GM19023 (cell line): ENCODE data around the gene UGT2B17.

Experiments used
- ATAC-seq: cut with Tn5 transposase; IDR thresholded peaks from one replicate; pipeline ENCODE4 v1.9.1; 2021; ENCODE audit warnings: mild to moderate bottlenecking, moderate library complexity; ENCODE audit not compliant: unreplicated experiment

Gene UGT2B17

GRCh38 chr4:68490826-68491457, 85.2 kb downstream of the UGT2B17 start:
- no peak for ATAC-seq

GRCh38 chr4:68489338-68489737, 86.8 kb downstream of the UGT2B17 start:
- ATAC-seq, result no peak
